ENCODE measurements around the gene CFAP107. TPM values are rescaled to one million over a fixed set of nuclear protein-coding genes. Genes with fewer than 3 reads are reported as not detected.

CFAP107 gene
- polyA plus RNA-seq, 1 donor from 2014 or later, result not detected

GRCh38 chr1:12709696-12710095, 36.3 kb upstream of the CFAP107 start:
- Histone ChIP-seq H3K9me2 (ENCODE audit: insufficient read depth, low read length) (no peaks in the 10 kb centered on the region), H2AFZ (ENCODE audit: low read depth, low read length) (no peak overlapping the region), H4K20me1 (ENCODE audit: insufficient read depth) (no peaks in the 10 kb centered on the region), H3K36me3 (ENCODE audit: insufficient read depth, low read length) (no peaks in the 10 kb centered on the region), H3F3A (ENCODE audit: insufficient read depth, low read length, poor library complexity, severe bottlenecking) (no peaks in the 10 kb centered on the region), H3K9me3 (ENCODE audit: low read length) (no peaks in the 10 kb centered on the region), H3K9ac (ENCODE audit: low read length) (no peak overlapping the region), H3K27ac (ENCODE audit: low read length) (no peak overlapping the region), H3K79me2 (replicated peaks; ENCODE audit: insufficient read depth, low read length) (no peaks in the 10 kb centered on the region), H3K4me3 (ENCODE audit: low read length) (no peak overlapping the region), H3K27me3 (ENCODE audit: insufficient read depth, low read depth, low read length) (no peaks in the 10 kb centered on the region), H3K4me2 (ENCODE audit: low read length) (no peak overlapping the region)
- no peak for TF ChIP-seq EP300 (conservative IDR thresholded peaks at IDR 0.05; ENCODE audit: poor library complexity, severe bottlenecking)
- TF ChIP-seq MXI1 (conservative IDR thresholded peaks at IDR 0.05; ENCODE audit: poor library complexity, severe bottlenecking), result no peak
- no peak for TF ChIP-seq EZH2 (IDR thresholded peaks at IDR 0.05; ENCODE audit: borderline replicate concordance, insufficient read depth, low read length, poor library complexity, severe bottlenecking)
- no peak for TF ChIP-seq POLR2AphosphoS5 (IDR thresholded peaks at IDR 0.05)
- TF ChIP-seq CTCF (IDR thresholded peaks at IDR 0.05; ENCODE audit: poor library complexity, severe bottlenecking), result no peak
- TF ChIP-seq SMC3 (conservative IDR thresholded peaks at IDR 0.05; ENCODE audit: poor library complexity), result no peak
- no peak for TF ChIP-seq REST (IDR thresholded peaks at IDR 0.05; ENCODE audit: borderline replicate concordance)

- Histone ChIP-seq H3K4me2 (ENCODE audit: low read length) (no peak overlapping the region), H3K79me2 (replicated peaks; ENCODE audit: insufficient read depth, low read length) (no peaks in the 10 kb centered on the region), H2AFZ (ENCODE audit: low read depth, low read length) (no peak overlapping the region), H3K4me3 (ENCODE audit: low read length) (no peak overlapping the region), H4K20me1 (ENCODE audit: insufficient read depth) (no peaks in the 10 kb centered on the region), H3K36me3 (ENCODE audit: insufficient read depth, low read length) (no peaks in the 10 kb centered on the region), H3K27me3 (ENCODE audit: insufficient read depth, low read depth, low read length) (no peaks in the 10 kb centered on the region), H3K9me3 (ENCODE audit: low read length) (no peaks in the 10 kb centered on the region), H3F3A (ENCODE audit: insufficient read depth, low read length, poor library complexity, severe bottlenecking) (no peaks in the 10 kb centered on the region), H3K9ac (ENCODE audit: low read length) (no peak overlapping the region), H3K27ac (ENCODE audit: low read length) (no peak overlapping the region), H3K9me2 (ENCODE audit: insufficient read depth, low read length) (no peaks in the 10 kb centered on the region)
- TF ChIP-seq SMC3 (conservative IDR thresholded peaks at IDR 0.05; ENCODE audit: poor library complexity), result no peak
Observed at GRCh38 chr1:12711536-12711935, 34.5 kb upstream of the CFAP107 start.

- Histone ChIP-seq H3K79me2 (replicated peaks; ENCODE audit: insufficient read depth, low read length) (no peaks in the 10 kb centered on the region), H3K36me3 (ENCODE audit: insufficient read depth, low read length) (no peaks in the 10 kb centered on the region), H3K4me3 (ENCODE audit: low read length) (no peak overlapping the region), H3K4me2 (ENCODE audit: low read length) (no peak overlapping the region), H3K9me2 (ENCODE audit: insufficient read depth, low read length) (no peaks in the 10 kb centered on the region), H2AFZ (ENCODE audit: low read depth, low read length) (no peak overlapping the region), H3F3A (ENCODE audit: insufficient read depth, low read length, poor library complexity, severe bottlenecking) (no peaks in the 10 kb centered on the region), H3K9me3 (ENCODE audit: low read length) (no peaks in the 10 kb centered on the region), H3K27ac (ENCODE audit: low read length) (no peak overlapping the region), H3K9ac (ENCODE audit: low read length) (no peak overlapping the region), H4K20me1 (ENCODE audit: insufficient read depth) (no peaks in the 10 kb centered on the region), H3K27me3 (ENCODE audit: insufficient read depth, low read depth, low read length) (no peaks in the 10 kb centered on the region)
- no peak for TF ChIP-seq REST (IDR thresholded peaks at IDR 0.05; ENCODE audit: borderline replicate concordance)
- TF ChIP-seq MXI1 (conservative IDR thresholded peaks at IDR 0.05; ENCODE audit: poor library complexity, severe bottlenecking), result no peak
- no peak for TF ChIP-seq TAF1 (IDR thresholded peaks at IDR 0.05; ENCODE audit: low read depth)
- TF ChIP-seq CTCF (IDR thresholded peaks at IDR 0.05; ENCODE audit: poor library complexity, severe bottlenecking), result no peak
- no peak for TF ChIP-seq SMC3 (conservative IDR thresholded peaks at IDR 0.05; ENCODE audit: poor library complexity)
- TF ChIP-seq EP300 (conservative IDR thresholded peaks at IDR 0.05; ENCODE audit: poor library complexity, severe bottlenecking), result no peak
Observed at GRCh38 chr1:12712076-12712475, 33.9 kb upstream of the CFAP107 start.

All from neural cell (in vitro differentiated cells).